T-helper 1 cell (primary cell): ENCODE data around the gene FLT3LG.
"Not testable (repeated sequence)": the region's sequence is repeated elsewhere in the genome, so short reads cannot be mapped to it uniquely, and the experiment has no call there.

Experiments
- DNase-seq, 5 donors: peaks; one replicate each; pipeline ENCODE4 v3.0.0-alpha.2; 2012 to 2020

The FLT3LG gene

GRCh38 chr19:49462492-49462891 lies 11.5 kb upstream of the FLT3LG start:
- DNase-seq: no peak

GRCh38 chr19:49463960-49464740 lies 9.9 kb upstream of the FLT3LG start:
- no peak for DNase-seq

GRCh38 chr19:49465371-49465770 lies 8.6 kb upstream of the FLT3LG start:
- DNase-seq: no peak

- no peak for DNase-seq
These were observed 5.8 kb upstream of the FLT3LG start for GRCh38 chr19:49468199-49468598.

- DNase-seq: peak; percentile 77 to 99 (median 86)
These were observed 5.1 kb upstream of the FLT3LG start for GRCh38 chr19:49468746-49469447.

GRCh38 chr19:49469828-49470614 lies 4.0 kb upstream of the FLT3LG start:
- peak; percentile 60 to 92 (median 78) for DNase-seq

- no peak for DNase-seq
These were observed 3.4 kb upstream of the FLT3LG start for GRCh38 chr19:49470615-49470978.

- DNase-seq: no peak
These were observed 1.1 kb upstream of the FLT3LG start for GRCh38 chr19:49472936-49473335.

GRCh38 chr19:49473501-49473867 lies 531 bp upstream of the FLT3LG start:
- not testable (repeated sequence) for DNase-seq

- no peak for DNase-seq
These were observed 518 bp downstream of the FLT3LG start for GRCh38 chr19:49474542-49474924.

GRCh38 chr19:49475191-49475917 lies 1.3 kb downstream of the FLT3LG start:
- no peak for DNase-seq

- DNase-seq: peak in 3 of 5 donors; percentile 51 to 76 (median 57)
These were observed 2.2 kb downstream of the FLT3LG start for GRCh38 chr19:49475995-49476880.

GRCh38 chr19:49479975-49480628 lies 6.1 kb downstream of the FLT3LG start:
- no peak for DNase-seq

- no peak for DNase-seq
These were observed 7.1 kb downstream of the FLT3LG start for GRCh38 chr19:49481020-49481683.

- no peak for DNase-seq
These were observed 12.2 kb downstream of the FLT3LG start for GRCh38 chr19:49486232-49486631.

GRCh38 chr19:49486710-49487276 lies 12.8 kb downstream of the FLT3LG start:
- no peak for DNase-seq

GRCh38 chr19:49487277-49488045 lies 13.4 kb downstream of the FLT3LG start, which contains the start of gene RPL13A:
Gene RPL13A (plus strand): TSS chr19:49487608. CDS start chr19:49487630, 22 bp downstream.
- DNase-seq: peak; percentile 99 to 100 (median 99)

GRCh38 chr19:49488046-49488862 lies 14.2 kb downstream of the FLT3LG start:
- no peak for DNase-seq
